ENCODE measurements around the gene LAMA2. TPM values are rescaled to one million over a fixed set of nuclear protein-coding genes. Genes with fewer than 3 reads are reported as not detected.

Gene LAMA2
- polyA plus RNA-seq, 1 donor from 2014 or later, result 2.5 TPM

- H2AFZ ChIP-seq (ENCODE audit: low read depth, low read length), result no peak overlapping the region
- no peaks in the 10 kb centered on the region for H3K79me2 ChIP-seq (replicated peaks; ENCODE audit: insufficient read depth, low read length)
- no peaks in the 10 kb centered on the region for H3K36me3 ChIP-seq (ENCODE audit: insufficient read depth, low read length)
- H3K4me2 ChIP-seq (ENCODE audit: low read length), result no peak overlapping the region
- H3K27me3 ChIP-seq (ENCODE audit: insufficient read depth, low read depth, low read length), result no peaks in the 10 kb centered on the region
- H3K9me2 ChIP-seq (ENCODE audit: insufficient read depth, low read length), result no peaks in the 10 kb centered on the region
- no peak overlapping the region for H3K27ac ChIP-seq (ENCODE audit: low read length)
- TF ChIP-seq EP300 (conservative IDR thresholded peaks at IDR 0.05; ENCODE audit: poor library complexity, severe bottlenecking) (no peak), EZH2 (IDR thresholded peaks at IDR 0.05; ENCODE audit: borderline replicate concordance, insufficient read depth, low read length, poor library complexity, severe bottlenecking) (no peak), TAF1 (IDR thresholded peaks at IDR 0.05; ENCODE audit: low read depth) (no peak), CTCF (IDR thresholded peaks at IDR 0.05; ENCODE audit: poor library complexity, severe bottlenecking) (no peak), RAD21 (conservative IDR thresholded peaks at IDR 0.05) (no peak), MXI1 (conservative IDR thresholded peaks at IDR 0.05; ENCODE audit: poor library complexity, severe bottlenecking) (no peak), POLR2AphosphoS5 (IDR thresholded peaks at IDR 0.05) (no peak), SMC3 (conservative IDR thresholded peaks at IDR 0.05; ENCODE audit: poor library complexity) (no peak)
- TF ChIP-seq, protein P1, sequence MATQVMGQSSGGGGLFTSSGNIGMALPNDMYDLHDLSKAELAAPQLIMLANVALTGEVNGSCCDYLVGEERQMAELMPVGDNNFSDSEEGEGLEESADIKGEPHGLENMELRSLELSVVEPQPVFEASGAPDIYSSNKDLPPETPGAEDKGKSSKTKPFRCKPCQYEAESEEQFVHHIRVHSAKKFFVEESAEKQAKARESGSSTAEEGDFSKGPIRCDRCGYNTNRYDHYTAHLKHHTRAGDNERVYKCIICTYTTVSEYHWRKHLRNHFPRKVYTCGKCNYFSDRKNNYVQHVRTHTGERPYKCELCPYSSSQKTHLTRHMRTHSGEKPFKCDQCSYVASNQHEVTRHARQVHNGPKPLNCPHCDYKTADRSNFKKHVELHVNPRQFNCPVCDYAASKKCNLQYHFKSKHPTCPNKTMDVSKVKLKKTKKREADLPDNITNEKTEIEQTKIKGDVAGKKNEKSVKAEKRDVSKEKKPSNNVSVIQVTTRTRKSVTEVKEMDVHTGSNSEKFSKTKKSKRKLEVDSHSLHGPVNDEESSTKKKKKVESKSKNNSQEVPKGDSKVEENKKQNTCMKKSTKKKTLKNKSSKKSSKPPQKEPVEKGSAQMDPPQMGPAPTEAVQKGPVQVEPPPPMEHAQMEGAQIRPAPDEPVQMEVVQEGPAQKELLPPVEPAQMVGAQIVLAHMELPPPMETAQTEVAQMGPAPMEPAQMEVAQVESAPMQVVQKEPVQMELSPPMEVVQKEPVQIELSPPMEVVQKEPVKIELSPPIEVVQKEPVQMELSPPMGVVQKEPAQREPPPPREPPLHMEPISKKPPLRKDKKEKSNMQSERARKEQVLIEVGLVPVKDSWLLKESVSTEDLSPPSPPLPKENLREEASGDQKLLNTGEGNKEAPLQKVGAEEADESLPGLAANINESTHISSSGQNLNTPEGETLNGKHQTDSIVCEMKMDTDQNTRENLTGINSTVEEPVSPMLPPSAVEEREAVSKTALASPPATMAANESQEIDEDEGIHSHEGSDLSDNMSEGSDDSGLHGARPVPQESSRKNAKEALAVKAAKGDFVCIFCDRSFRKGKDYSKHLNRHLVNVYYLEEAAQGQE (IDR thresholded peaks at IDR 0.05; ENCODE audit: borderline replicate concordance), result no peak
- H3K4me3 ChIP-seq (ENCODE audit: low read length), result no peak overlapping the region
- no peaks in the 10 kb centered on the region for H3K9me3 ChIP-seq (ENCODE audit: low read length)
- no peak overlapping the region for H3K9ac ChIP-seq (ENCODE audit: low read length)
- no peaks in the 10 kb centered on the region for H4K20me1 ChIP-seq (ENCODE audit: insufficient read depth)
- H3F3A ChIP-seq (ENCODE audit: insufficient read depth, low read length, poor library complexity, severe bottlenecking), result no peaks in the 10 kb centered on the region
Measured at GRCh38 chr6:128981716-128982115, 98.8 kb downstream of the LAMA2 start.

DNA sequence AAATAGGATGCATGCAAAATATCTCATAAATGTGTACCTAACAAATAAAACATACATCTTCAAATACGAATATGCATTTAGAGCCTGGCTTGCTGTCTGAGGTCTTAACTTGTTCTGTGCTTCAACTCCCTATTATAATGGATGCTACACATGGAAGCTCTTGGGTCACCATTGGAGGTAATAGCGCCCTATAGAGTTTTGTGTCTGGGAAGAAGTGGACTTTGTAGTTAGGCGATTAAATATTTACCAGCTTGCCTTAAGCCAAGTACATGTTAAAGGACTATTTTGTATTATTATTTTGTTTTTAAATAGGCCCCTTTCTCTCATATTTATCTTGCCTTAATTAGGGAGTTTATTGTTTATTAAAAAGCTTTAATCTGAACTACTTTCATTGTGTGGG lies 107.4 kb downstream of the LAMA2 start:
- Histone ChIP-seq H3K27ac (ENCODE audit: low read length) (no peak overlapping the region), H3K4me3 (ENCODE audit: low read length) (no peak overlapping the region), H3F3A (ENCODE audit: insufficient read depth, low read length, poor library complexity, severe bottlenecking) (no peaks in the 10 kb centered on the region), H3K79me2 (replicated peaks; ENCODE audit: insufficient read depth, low read length) (no peaks in the 10 kb centered on the region), H3K36me3 (ENCODE audit: insufficient read depth, low read length) (no peaks in the 10 kb centered on the region), H3K9me2 (ENCODE audit: insufficient read depth, low read length) (no peaks in the 10 kb centered on the region), H3K27me3 (ENCODE audit: insufficient read depth, low read depth, low read length) (no peaks in the 10 kb centered on the region), H4K20me1 (ENCODE audit: insufficient read depth) (no peaks in the 10 kb centered on the region), H3K9me3 (ENCODE audit: low read length) (no peaks in the 10 kb centered on the region), H2AFZ (ENCODE audit: low read depth, low read length) (no peak overlapping the region), H3K4me2 (ENCODE audit: low read length) (no peak overlapping the region), H3K9ac (ENCODE audit: low read length) (no peak overlapping the region)
- TF ChIP-seq EZH2 (IDR thresholded peaks at IDR 0.05; ENCODE audit: borderline replicate concordance, insufficient read depth, low read length, poor library complexity, severe bottlenecking) (no peak), SMC3 (conservative IDR thresholded peaks at IDR 0.05; ENCODE audit: poor library complexity) (no peak), TAF1 (IDR thresholded peaks at IDR 0.05; ENCODE audit: low read depth) (no peak), EP300 (conservative IDR thresholded peaks at IDR 0.05; ENCODE audit: poor library complexity, severe bottlenecking) (no peak), MXI1 (conservative IDR thresholded peaks at IDR 0.05; ENCODE audit: poor library complexity, severe bottlenecking) (no peak), POLR2AphosphoS5 (IDR thresholded peaks at IDR 0.05) (no peak), RAD21 (conservative IDR thresholded peaks at IDR 0.05) (no peak), CTCF (IDR thresholded peaks at IDR 0.05; ENCODE audit: poor library complexity, severe bottlenecking) (no peak)
- TF ChIP-seq, protein P1 (IDR thresholded peaks at IDR 0.05; ENCODE audit: borderline replicate concordance), result no peak
